Left lung (tissue), 10 donors: ENCODE data around the gene GNG7. TPM values are rescaled to one million over a fixed set of nuclear protein-coding genes. Genes with fewer than 3 reads are reported as not detected.

Experiments
- ATAC-seq: fragments of 200-7000 bp; cut with Tn5 transposase; one replicate; pipeline ENCODE4 v1.9.1; 2020; ENCODE audit warnings: moderate library complexity
- DNase-seq, 4 donors: peaks; one replicate each; pipeline ENCODE4 v3.0.0-alpha.2; 2013 to 2020
- H3K27ac ChIP-seq, 2 donors: fragments of 200-600 bp; sonication (generic) in 1 of 2; one replicate each; pipeline versions ENCODE4 v1.5.0 to v1.8.0; 2020 to 2021
- H3K27me3 ChIP-seq, 2 donors: fragments of 200-600 bp; sonication (generic) in 1 of 2; one replicate each; pipeline versions ENCODE4 v1.5.0 to v1.8.0; 2020 to 2021
- H3K36me3 ChIP-seq, 2 donors: fragments of 200-600 bp; sonication (generic) in 1 of 2; one replicate each; pipeline versions ENCODE4 v1.5.0 to v1.8.0; 2020 to 2021
- H3K4me1 ChIP-seq, 2 donors: fragments of 200-600 bp; one replicate each; pipeline ENCODE4 v1.8.0; 2021
- H3K4me3 ChIP-seq, 2 donors: fragments of 200-600 bp; sonication (generic) in 1 of 2; one replicate each; pipeline versions ENCODE4 v1.5.0 to v1.8.0; 2020 to 2021; ENCODE audit warnings: mild to moderate bottlenecking in 1 of 2
- H3K9me3 ChIP-seq, 2 donors: fragments of 200-600 bp; sonication (generic) in 1 of 2; one replicate each; pipeline versions ENCODE4 v1.5.0 to v1.8.0; 2020 to 2021
- CTCF ChIP-seq, 2 donors: fragments of 200-600 bp; sonication (generic) in 1 of 2; IDR thresholded peaks; one replicate each; pipeline versions ENCODE4 v1.5.0 to v1.8.0; 2021; ENCODE audit warnings: antibody characterized with exemption in 2 of 2
- intact Hi-C, 2 donors: fragments of 100-400 bp; cut with DNase I; formaldehyde crosslinking; loops; one replicate each; pipeline versions ENCODE4 v1.11.2 to v1.14.2; 2022
- polyA plus RNA-seq, 6 donors: library from polyadenylated mRNA; unstranded; fragments of 120-200 nt; gene quantifications; one replicate each; pipeline ENCODE4 v1.2.1, GENCODE V29; 2013; ENCODE audit not compliant: insufficient read length in 6 of 6
- total RNA-seq, 2 donors: library from RNA; stranded (reverse); fragmentation: NEBNext Ultra II Directional; extraction: Animal tissue kit (Norgen Biotek cat#: 25700); gene quantifications; one replicate each; pipeline ENCODE4 v1.2.1, GENCODE V29; 2021
- donor health status: DM: no; HTN: yes; CAD: no.
- donor health status: DM: no; HTN: no; CAD: no.

GNG7 gene
- total and polyA plus RNA-seq, 8 donors: 3.8 to 7.1 (median 5.5) TPM

GRCh38 chr19:2483084-2483483, 219.4 kb downstream of the GNG7 start:
- DNase-seq (no peak), ATAC-seq (no peak)
- Histone ChIP-seq H3K27ac (no peak overlapping the region), H3K36me3 (peaks cover 0 to 2% of the 10 kb centered on the region in 2 donors), H3K4me1 (peaks cover 2 to 17% of the 10 kb centered on the region in 2 donors), H3K4me3 (no peak overlapping the region), H3K9me3 (peaks cover 0 to 14% of the 10 kb centered on the region in 2 donors), H3K27me3 (peaks cover 0 to 11% of the 10 kb centered on the region in 2 donors)
- no peak for TF ChIP-seq CTCF (IDR thresholded peaks at IDR 0.05)
- intact Hi-C loops: no loop called here

- Histone ChIP-seq H3K9me3 (peaks cover 0 to 14% of the 10 kb centered on the region in 2 donors), H3K36me3 (peaks cover 0 to 8% of the 10 kb centered on the region in 2 donors), H3K4me1 (peaks cover 0 to 11% of the 10 kb centered on the region in 2 donors), H3K27me3 (peaks cover 0 to 5% of the 10 kb centered on the region in 2 donors), H3K27ac (no peak overlapping the region), H3K4me3 (no peak overlapping the region)
- no peak for TF ChIP-seq CTCF (IDR thresholded peaks at IDR 0.05)
- DNase-seq (no peak), ATAC-seq (no peak)
- intact Hi-C loops: no loop called here
These were observed 220.0 kb downstream of the GNG7 start for GRCh38 chr19:2482354-2483038.

GRCh38 chr19:2481466-2481865, 221.0 kb downstream of the GNG7 start:
- H3K27me3 ChIP-seq: no peaks in the 10 kb centered on the region

GRCh38 chr19:2479556-2480194, 222.8 kb downstream of the GNG7 start:
- peaks cover 9 to 19% of the 10 kb centered on the region in 2 donors for H3K4me1 ChIP-seq
- peaks cover 0 to 16% of the 10 kb centered on the region in 2 donors for H3K36me3 ChIP-seq
- peaks cover 0 to 14% of the 10 kb centered on the region in 2 donors for H3K9me3 ChIP-seq
- TF ChIP-seq CTCF (IDR thresholded peaks at IDR 0.05): peak in 1 of 2 donors; percentile 22
- ATAC-seq (no peak), DNase-seq (no peak)
- H3K27me3 ChIP-seq: no peaks in the 10 kb centered on the region
- intact Hi-C loops: loop anchor here in 1 of 2 donors (10.0 kb wide), 2 partner anchors 95 to 125 kb away; no protein-coding TSS in a partner anchor
- peak overlapping the region in 1 of 2 donors; percentile 92 for H3K4me3 ChIP-seq
- H3K27ac ChIP-seq: peak overlapping the region in 1 of 2 donors; percentile 90

More at GRCh38 chr19:2481466-2481865, 221.0 kb downstream of the GNG7 start:
- Histone ChIP-seq H3K36me3 (peaks cover 0 to 16% of the 10 kb centered on the region in 2 donors), H3K27ac (no peak overlapping the region), H3K4me3 (no peak overlapping the region), H3K4me1 (peaks cover 0 to 11% of the 10 kb centered on the region in 2 donors), H3K9me3 (peaks cover 0 to 14% of the 10 kb centered on the region in 2 donors)
- TF ChIP-seq CTCF (IDR thresholded peaks at IDR 0.05): no peak
- ATAC-seq (no peak), DNase-seq (no peak)
- intact Hi-C loops: no loop called here
